Stimulated activated CD4-positive, alpha-beta T cell treated with anti-CD3 and anti-CD28 coated beads, TNF-alpha, amount 100 ng/mL, for 4 hours (primary cell): ENCODE results near the gene STC2.

Source experiments
- DNase-seq, 3 experiments: peaks; one replicate each; pipeline ENCODE4 v3.0.0-alpha.2; 2020; ENCODE audit warnings: low read depth in 3 of 3

The STC2 gene

GRCh38 chr5:173329491-173330337 is 1.5 kb upstream of the STC2 start:
- peak in 2 of 3 experiments; percentile 9 to 32 for DNase-seq

- no peak for DNase-seq
Measured at GRCh38 chr5:173328844-173329490, 753 bp upstream of the STC2 start.

- DNase-seq: no peak
Measured at GRCh38 chr5:173327084-173327947, 898 bp downstream of the STC2 start.

- DNase-seq: no peak
Measured at GRCh38 chr5:173326501-173326960, 1.7 kb downstream of the STC2 start.

GRCh38 chr5:173325091-173325698 is 3.0 kb downstream of the STC2 start:
- no peak for DNase-seq

- DNase-seq: no peak
Measured at GRCh38 chr5:173324115-173325001, 3.9 kb downstream of the STC2 start.

GRCh38 chr5:173323799-173324114 is 4.5 kb downstream of the STC2 start:
- no peak for DNase-seq

GRCh38 chr5:173323106-173323798 is 5.0 kb downstream of the STC2 start:
- DNase-seq: no peak

- DNase-seq: no peak
Measured at GRCh38 chr5:173321886-173322285, 6.3 kb downstream of the STC2 start.

GRCh38 chr5:173320259-173320658 is 8.0 kb downstream of the STC2 start:
- DNase-seq: no peak

GRCh38 chr5:173319646-173320045 is 8.6 kb downstream of the STC2 start:
- no peak for DNase-seq

GRCh38 chr5:173318881-173319620 is 9.2 kb downstream of the STC2 start:
- no peak for DNase-seq

GRCh38 chr5:173318330-173318729 is 9.9 kb downstream of the STC2 start:
- DNase-seq: no peak

GRCh38 chr5:173317852-173318251 is 10.4 kb downstream of the STC2 start:
- DNase-seq: no peak

GRCh38 chr5:173317091-173317730 is 11.0 kb downstream of the STC2 start:
- no peak for DNase-seq

GRCh38 chr5:173316339-173317020 is 11.7 kb downstream of the STC2 start:
- DNase-seq: no peak

- no peak for DNase-seq
Measured at GRCh38 chr5:173315495-173316338, 12.5 kb downstream of the STC2 start.
